Colonic mucosa (tissue), 4 donors: ENCODE results near the gene ACOT8. TPM values are rescaled to one million over a fixed set of nuclear protein-coding genes. Genes with fewer than 3 reads are reported as not detected.
"Not testable (repeated sequence)": the region's sequence is repeated elsewhere in the genome, so short reads cannot be mapped to it uniquely, and the experiment has no call there.

ENCODE experiments used
- DNase-seq: peaks from one replicate; pipeline ENCODE4 v3.0.0-alpha.2; 2020
- H3K27ac ChIP-seq: fragments of 200-600 bp; one replicate; pipeline ENCODE4 v1.8.0; 2021
- H3K27me3 ChIP-seq: fragments of 200-600 bp; one replicate; pipeline ENCODE4 v1.8.0; 2021
- H3K36me3 ChIP-seq: fragments of 200-600 bp; one replicate; pipeline ENCODE4 v1.8.0; 2021
- H3K4me1 ChIP-seq: fragments of 200-600 bp; one replicate; pipeline ENCODE4 v1.8.0; 2021; ENCODE audit warnings: mild to moderate bottlenecking
- H3K4me3 ChIP-seq: fragments of 200-600 bp; one replicate; pipeline ENCODE4 v1.8.0; 2021
- H3K9ac ChIP-seq, 2 donors: one replicate each; pipeline ENCODE4 v1.7.0; 2013; ENCODE audit warnings: control low read depth in 2 of 2, low read depth in 2 of 2, low read length in 2 of 2
- H3K9me3 ChIP-seq: fragments of 200-600 bp; one replicate; pipeline ENCODE4 v1.8.0; 2021
- CTCF ChIP-seq: fragments of 200-600 bp; IDR thresholded peaks from one replicate; pipeline ENCODE4 v1.8.0; 2022; ENCODE audit warnings: antibody characterized with exemption, mild to moderate bottlenecking
- intact Hi-C: fragments of 100-400 bp; cut with DNase I; formaldehyde crosslinking; loops from one replicate; pipeline ENCODE4 v1.14.1; 2022
- total RNA-seq, 2 donors: library from RNA; stranded (reverse); fragmentation: NEBNext Ultra II Directional in 1 of 2; extraction: Animal tissue kit (Norgen Biotek cat#: 25700) in 1 of 2; gene quantifications; one replicate each; pipeline ENCODE4 v1.2.1, GENCODE V29; 2021
- donor health status: healthy.
- donor health status: DM: no; HTN: no; CAD: no.
- donor health status: DM: no; HTN: no; CAD: no.

Gene ACOT8
- total RNA-seq: 10 to 100 TPM; 49.8 to 58.5 TPM

GRCh38 chr20:45857114-45857881 is at the start of gene ACOT8, which contains the start of gene ZSWIM3:
Gene ACOT8, minus strand, starts transcription at chr20:45857392. Its CDS starts 77 bp downstream, at chr20:45857315.
Gene ZSWIM3, plus strand, starts transcription at chr20:45857614. Its CDS starts 212 bp downstream, at chr20:45857826.
- peak within 1 kb of the TSS; percentile 87 for H3K9ac ChIP-seq
- peaks cover 17% of the 10 kb centered on the region for H3K4me1 ChIP-seq
- intact Hi-C loops: no loop called here
- peak; percentile 99 for DNase-seq
- peak within 1 kb of the TSS; percentile 91 for H3K4me3 ChIP-seq
- TF ChIP-seq CTCF: no peak
- no peaks in the 10 kb centered on the region for H3K27me3 ChIP-seq
- peak within 1 kb of the TSS; percentile 80 for H3K27ac ChIP-seq
- no peaks in the 10 kb centered on the region for H3K36me3 ChIP-seq
- no peaks in the 10 kb centered on the region for H3K9me3 ChIP-seq

GRCh38 chr20:45905505-45906079 is 48.4 kb upstream of the ACOT8 start:
- Histone ChIP-seq H3K9me3 (no peaks in the 10 kb centered on the region), H3K9ac (no peak overlapping the region), H3K4me1 (no peaks in the 10 kb centered on the region), H3K27ac (no peak overlapping the region), H3K27me3 (no peaks in the 10 kb centered on the region), H3K4me3 (no peak overlapping the region), H3K36me3 (no peaks in the 10 kb centered on the region)
- TF ChIP-seq CTCF: no peak
- intact Hi-C loops: no loop called here
- no peak for DNase-seq

- H3K4me3 ChIP-seq: no peak overlapping the region
- DNase-seq: no peak
- no peaks in the 10 kb centered on the region for H3K27me3 ChIP-seq
- no peaks in the 10 kb centered on the region for H3K36me3 ChIP-seq
- no peaks in the 10 kb centered on the region for H3K4me1 ChIP-seq
- H3K27ac ChIP-seq: no peak overlapping the region
- TF ChIP-seq CTCF: no peak
- no peaks in the 10 kb centered on the region for H3K9me3 ChIP-seq
- H3K9ac ChIP-seq: no peak overlapping the region
- intact Hi-C loops: no loop called here
Observed at GRCh38 chr20:45904583-45905504, 47.7 kb upstream of the ACOT8 start.

- DNase-seq: no peak
- H3K36me3 ChIP-seq: no peaks in the 10 kb centered on the region
- H3K27ac ChIP-seq: no peak overlapping the region
- intact Hi-C loops: no loop called here
- no peaks in the 10 kb centered on the region for H3K9me3 ChIP-seq
- no peak overlapping the region for H3K4me3 ChIP-seq
- no peak for TF ChIP-seq CTCF
- no peaks in the 10 kb centered on the region for H3K4me1 ChIP-seq
- H3K27me3 ChIP-seq: no peaks in the 10 kb centered on the region
- H3K9ac ChIP-seq: no peak overlapping the region
Observed at GRCh38 chr20:45902199-45902701, 45.1 kb upstream of the ACOT8 start.

GRCh38 chr20:45901332-45901731 is 44.1 kb upstream of the ACOT8 start:
- intact Hi-C loops, H3K27ac ChIP-seq, H3K36me3 ChIP-seq: not testable (repeated sequence)

More at GRCh38 chr20:45901332-45901731, 44.1 kb upstream of the ACOT8 start:
- H3K9me3 ChIP-seq, DNase-seq, H3K4me3 ChIP-seq, H3K27me3 ChIP-seq, H3K4me1 ChIP-seq, H3K9ac ChIP-seq: not testable (repeated sequence)
